GM18526 (cell line): ENCODE results near the gene MAGEA11.

ENCODE experiments used
- POLR2A ChIP-seq: IDR thresholded peaks from 3 replicates; pipeline ENCODE4 v1.6.1; 2011; ENCODE audit not compliant: insufficient read length; ENCODE audit errors: extremely low read depth

The MAGEA11 gene

GRCh38 chrX:149715468-149715867 is 3.6 kb downstream of the MAGEA11 start:
- no peak for TF ChIP-seq POLR2A

GRCh38 chrX:149716632-149717031 is 4.8 kb downstream of the MAGEA11 start:
- no peak for TF ChIP-seq POLR2A

- TF ChIP-seq POLR2A: no peak
These were observed 5.9 kb downstream of the MAGEA11 start for GRCh38 chrX:149717803-149718202.

GRCh38 chrX:149718757-149719156 is 6.9 kb downstream of the MAGEA11 start:
- no peak for TF ChIP-seq POLR2A

GRCh38 chrX:149720021-149720689 is 8.3 kb downstream of the MAGEA11 start:
- no peak for TF ChIP-seq POLR2A

DNA sequence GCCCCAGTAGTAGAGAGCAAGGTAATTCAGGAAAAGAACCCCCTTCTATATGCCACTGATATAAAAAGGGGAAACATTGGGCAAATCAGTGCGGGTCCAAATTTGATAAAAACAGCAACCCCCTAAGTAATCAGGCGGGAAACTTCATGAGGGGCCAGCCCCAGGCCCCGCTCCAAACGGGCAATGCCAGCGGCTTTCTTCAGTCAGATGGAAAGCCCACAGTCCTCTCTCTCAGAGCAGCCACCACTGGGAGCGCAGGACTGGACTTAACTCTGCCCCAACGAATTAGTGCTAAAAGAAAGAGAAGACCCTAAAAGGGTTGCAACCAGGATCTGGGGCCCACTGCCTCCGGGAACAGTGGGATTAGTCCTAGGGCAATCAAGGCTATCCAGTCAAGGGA is 9.9 kb downstream of the MAGEA11 start:
- TF ChIP-seq POLR2A: no peak

DNA sequence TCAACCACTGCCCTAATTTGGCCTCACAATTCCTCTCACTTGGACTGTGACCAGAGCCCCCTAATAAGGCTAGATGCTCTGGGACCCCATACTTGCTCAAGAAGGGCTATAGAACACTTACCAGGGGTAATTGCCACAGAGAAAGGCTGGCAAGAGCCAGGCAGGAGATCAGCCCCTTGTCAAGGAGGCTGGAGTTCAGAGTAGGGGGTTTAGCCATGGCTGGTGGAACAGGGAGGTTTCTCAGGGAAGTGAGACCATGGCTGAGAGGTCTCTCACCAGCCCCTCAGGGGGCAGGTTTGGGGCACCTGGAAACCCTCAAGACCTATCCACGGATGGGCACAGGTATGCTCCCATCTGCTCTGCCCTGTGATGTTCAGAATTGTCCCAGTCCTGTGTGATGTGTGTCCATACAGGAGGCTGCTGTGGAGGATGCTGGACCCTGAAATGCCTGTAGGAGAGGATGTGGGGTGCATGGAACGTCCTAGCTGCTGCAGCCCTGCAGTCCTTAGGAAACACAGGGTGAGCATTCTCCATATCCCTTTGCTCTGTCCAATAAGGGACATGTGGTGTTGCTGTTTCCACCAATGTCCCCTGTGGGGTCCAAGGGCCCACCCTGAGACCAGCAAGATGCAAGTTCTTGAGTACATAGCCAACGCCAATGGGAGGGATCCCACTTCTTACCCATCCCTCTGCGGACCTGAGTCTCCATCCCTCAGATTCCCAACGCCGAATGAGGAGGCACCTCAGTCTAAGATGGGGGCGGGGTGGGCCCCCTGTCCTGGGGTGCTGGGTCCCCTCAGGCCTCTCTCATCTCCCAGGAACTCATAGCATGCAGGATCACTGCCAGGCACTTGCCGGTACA is 45.6 kb downstream of the MAGEA11 start:
- no peak for TF ChIP-seq POLR2A

DNA sequence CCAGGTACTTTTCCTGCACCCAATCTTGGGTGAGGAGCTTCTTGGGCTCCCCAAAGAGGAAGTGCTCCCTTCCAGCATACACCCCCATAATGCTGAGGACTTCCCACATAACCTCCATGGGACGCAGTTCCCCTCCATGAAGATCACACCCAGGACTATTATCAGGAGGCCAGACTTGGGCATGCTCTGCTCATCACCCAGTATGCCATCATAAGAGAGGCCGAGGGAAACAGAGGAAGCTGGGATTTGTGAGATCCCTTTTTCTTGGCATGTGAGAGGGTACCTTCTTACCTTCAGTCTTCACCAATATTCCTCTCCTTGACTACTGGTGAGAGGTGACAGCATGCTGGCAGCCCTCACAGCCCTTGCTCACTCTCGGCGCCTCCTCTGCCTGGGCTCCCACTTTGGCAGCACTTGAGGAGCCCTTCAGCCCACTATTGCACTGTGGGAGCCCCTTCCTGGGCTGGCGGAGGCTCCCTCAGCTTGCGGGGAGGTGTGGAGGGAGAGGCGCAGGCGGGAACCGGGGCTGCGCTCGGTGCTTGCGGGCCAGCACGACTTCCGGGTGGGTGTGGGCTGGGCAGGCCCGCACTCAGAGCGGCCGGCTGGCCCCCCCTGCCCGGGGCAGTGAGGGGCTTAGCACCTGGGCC is 46.3 kb downstream of the MAGEA11 start:
- TF ChIP-seq POLR2A: no peak

DNA sequence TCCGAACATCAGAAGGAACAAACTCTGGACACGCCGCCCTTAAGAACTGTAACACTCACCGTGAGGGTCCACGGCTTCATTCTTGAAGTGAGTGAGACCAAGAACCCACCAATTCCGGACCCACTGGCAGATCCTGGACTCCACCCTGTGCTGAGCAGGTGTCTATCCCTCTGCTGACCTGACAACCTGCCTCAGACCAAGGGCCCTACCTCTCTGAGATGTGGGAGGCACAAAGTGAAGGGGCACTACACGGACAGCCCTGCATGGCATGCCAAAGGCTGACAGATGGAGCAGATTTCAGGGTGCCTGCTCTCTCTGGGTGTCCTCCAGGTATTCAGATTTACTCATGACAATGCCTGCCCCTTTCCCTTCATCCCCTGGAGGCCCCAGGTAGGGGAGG is 48.0 kb downstream of the MAGEA11 start:
- TF ChIP-seq POLR2A: no peak

GRCh38 chrX:149760965-149761364 is 49.1 kb downstream of the MAGEA11 start:
- no peak for TF ChIP-seq POLR2A

DNA sequence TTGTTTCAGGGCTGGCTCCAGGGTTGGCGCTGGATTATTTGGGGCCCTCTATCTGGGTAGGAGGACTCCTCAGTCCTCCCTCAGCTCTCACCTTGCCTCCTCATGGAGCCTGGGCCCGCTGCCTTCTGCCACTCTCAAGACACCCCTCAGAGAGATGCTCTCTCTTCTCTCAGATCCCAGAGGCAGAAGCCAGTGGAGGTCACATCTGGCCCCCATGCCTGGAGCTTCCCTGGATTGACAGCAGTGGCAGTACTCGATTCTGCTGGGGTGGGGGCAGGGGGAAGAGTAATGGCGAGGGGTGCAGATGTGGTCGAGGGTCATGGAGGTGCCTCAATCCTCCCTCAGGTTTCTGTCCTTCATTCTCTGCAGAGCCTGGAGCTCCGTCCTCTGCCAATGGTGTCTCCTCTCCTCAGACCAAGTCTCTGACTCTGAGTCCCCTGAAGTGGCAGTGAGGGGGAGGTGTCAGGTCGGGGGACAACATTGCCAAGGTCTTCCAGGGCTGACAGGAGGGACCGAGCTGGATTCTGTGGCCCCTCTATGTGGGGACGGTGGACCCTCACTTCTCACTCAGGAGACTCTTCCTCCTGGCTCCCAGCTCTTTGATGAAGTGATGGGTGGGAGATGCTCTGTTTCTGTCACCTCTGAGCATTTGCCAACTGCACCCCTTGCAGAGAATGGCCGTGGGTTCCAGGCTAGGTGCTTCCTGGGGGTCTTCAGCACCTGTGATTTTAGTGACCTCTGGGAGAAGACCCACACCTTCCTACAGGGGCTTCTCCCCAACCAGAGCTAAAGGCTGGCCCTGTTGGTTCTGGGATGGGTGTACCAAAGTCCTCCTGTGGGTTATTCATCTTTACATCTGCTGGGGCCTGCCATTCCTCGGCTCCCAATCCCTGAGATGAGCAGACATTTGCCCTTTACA is 51.1 kb downstream of the MAGEA11 start:
- no peak for TF ChIP-seq POLR2A
